Astrocyte (in vitro differentiated cells and primary cell): ENCODE data around the gene TEX19.

Experiments used
- EZH2 ChIP-seq: IDR thresholded peaks from 2 replicates; pipeline ENCODE4 v1.6.1; 2012; ENCODE audit warnings: mild to moderate bottlenecking, low read length, inconsistent platforms; ENCODE audit not compliant: insufficient read depth
- TF ChIP-seq, protein P1 (sequence below): IDR thresholded peaks from 2 replicates; pipeline ENCODE4 v1.5.1; 2011; ENCODE audit warnings: low read depth, mild to moderate bottlenecking, inconsistent platforms, low read length, moderate library complexity; ENCODE audit not compliant: insufficient read depth

DNA sequence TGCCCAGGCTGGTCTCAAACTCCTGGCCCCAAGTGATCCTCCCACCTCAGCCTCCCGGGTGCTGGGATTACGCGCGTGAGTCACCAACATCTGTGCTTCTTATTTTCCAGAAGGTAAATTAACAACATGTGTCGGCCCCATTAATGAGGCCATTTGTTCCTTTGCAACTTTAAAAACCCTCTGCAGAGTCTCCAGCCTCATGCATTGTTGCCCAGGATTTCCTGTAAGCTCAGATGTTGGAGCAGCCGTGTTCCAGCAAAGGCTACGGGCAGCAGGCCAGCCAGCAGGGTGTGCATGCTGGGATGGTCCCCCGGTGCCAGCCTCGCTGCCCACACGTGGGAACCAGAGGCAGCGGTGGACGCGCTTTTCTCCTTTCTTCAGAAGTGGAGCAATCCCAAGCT, 40.0 kb downstream of the TEX19 start:
- TF ChIP-seq, protein P1, sequence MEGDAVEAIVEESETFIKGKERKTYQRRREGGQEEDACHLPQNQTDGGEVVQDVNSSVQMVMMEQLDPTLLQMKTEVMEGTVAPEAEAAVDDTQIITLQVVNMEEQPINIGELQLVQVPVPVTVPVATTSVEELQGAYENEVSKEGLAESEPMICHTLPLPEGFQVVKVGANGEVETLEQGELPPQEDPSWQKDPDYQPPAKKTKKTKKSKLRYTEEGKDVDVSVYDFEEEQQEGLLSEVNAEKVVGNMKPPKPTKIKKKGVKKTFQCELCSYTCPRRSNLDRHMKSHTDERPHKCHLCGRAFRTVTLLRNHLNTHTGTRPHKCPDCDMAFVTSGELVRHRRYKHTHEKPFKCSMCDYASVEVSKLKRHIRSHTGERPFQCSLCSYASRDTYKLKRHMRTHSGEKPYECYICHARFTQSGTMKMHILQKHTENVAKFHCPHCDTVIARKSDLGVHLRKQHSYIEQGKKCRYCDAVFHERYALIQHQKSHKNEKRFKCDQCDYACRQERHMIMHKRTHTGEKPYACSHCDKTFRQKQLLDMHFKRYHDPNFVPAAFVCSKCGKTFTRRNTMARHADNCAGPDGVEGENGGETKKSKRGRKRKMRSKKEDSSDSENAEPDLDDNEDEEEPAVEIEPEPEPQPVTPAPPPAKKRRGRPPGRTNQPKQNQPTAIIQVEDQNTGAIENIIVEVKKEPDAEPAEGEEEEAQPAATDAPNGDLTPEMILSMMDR, result no peak
- TF ChIP-seq EZH2, result no peak
